Endodermal cell (in vitro differentiated cells): ENCODE results near the gene MBD3. TPM values are rescaled to one million over a fixed set of nuclear protein-coding genes. Genes with fewer than 3 reads are reported as not detected.
A peak's percentile ranks its signal among the peaks of the same experiment; 100 is the strongest.

ENCODE experiments used
- DNase-seq: peaks from one replicate; pipeline ENCODE4 v3.0.0-alpha.2; 2017
- H3K27ac ChIP-seq: 2 replicates; pipeline ENCODE4 v1.5.1; 2013; ENCODE audit warnings: mild to moderate bottlenecking, low read depth, low read length, moderate library complexity
- H3K27me3 ChIP-seq: 2 replicates; pipeline ENCODE4 v1.6.1; 2013; ENCODE audit warnings: mild to moderate bottlenecking, low read length, moderate library complexity; ENCODE audit not compliant: insufficient read depth, control insufficient read depth, poor library complexity, severe bottlenecking
- H3K36me3 ChIP-seq: 2 replicates; pipeline ENCODE4 v1.7.0; 2013; ENCODE audit warnings: mild to moderate bottlenecking, low read length, moderate library complexity; ENCODE audit not compliant: control insufficient read depth, insufficient read depth
- H3K4me1 ChIP-seq: one replicate; pipeline ENCODE4 v1.7.0; 2013; ENCODE audit warnings: low read length; ENCODE audit not compliant: control insufficient read depth, insufficient read depth
- H3K4me3 ChIP-seq: 2 replicates; pipeline ENCODE4 v1.5.1; 2013; ENCODE audit warnings: mild to moderate bottlenecking, low read length, moderate library complexity
- H3K9ac ChIP-seq: 2 replicates; pipeline ENCODE4 v1.6.1; 2013; ENCODE audit warnings: mild to moderate bottlenecking, low read length, moderate library complexity; ENCODE audit not compliant: poor library complexity, severe bottlenecking; ENCODE audit errors: extremely low read depth
- H3K9me3 ChIP-seq: 2 replicates; pipeline ENCODE4 v1.6.1; 2013; ENCODE audit warnings: mild to moderate bottlenecking, low read length, moderate library complexity; ENCODE audit not compliant: control insufficient read depth
- H3K27ac Mint-ChIP-seq: 2 replicates; pipeline ENCODE4 v1.8.0; 2020; ENCODE audit warnings: mixed read lengths
- H3K27me3 Mint-ChIP-seq: 2 replicates; pipeline ENCODE4 v1.8.0; 2021; ENCODE audit warnings: mild to moderate bottlenecking, mixed read lengths; ENCODE audit not compliant: insufficient read depth
- H3K36me3 Mint-ChIP-seq: 2 replicates; pipeline ENCODE4 v1.8.0; 2020; ENCODE audit warnings: low read depth, mixed read lengths
- H3K4me1 Mint-ChIP-seq: 2 replicates; pipeline ENCODE4 v1.8.0; 2020; ENCODE audit warnings: mixed read lengths
- H3K4me3 Mint-ChIP-seq: 2 replicates; pipeline ENCODE4 v1.8.0; 2020; ENCODE audit warnings: mild to moderate bottlenecking, moderate library complexity, mixed read lengths
- H3K9me3 Mint-ChIP-seq: 2 replicates; pipeline ENCODE4 v1.8.0; 2020; ENCODE audit warnings: mild to moderate bottlenecking, mixed read lengths
- CTCF ChIP-seq: fragments of 200-600 bp; sonication (generic); conservative IDR thresholded peaks from 2 replicates; pipeline ENCODE4 v1.5.0; 2021; ENCODE audit warnings: antibody characterized with exemption, mild to moderate bottlenecking
- WGBS, 2 experiments: methylation state at CpG; one replicate each; pipeline versions ENCODE4 v1.1.5 to v1.1.7; 2013; ENCODE audit warnings: missing lambda C conversion rate in 2 of 2, mixed read lengths in 1 of 2; ENCODE audit not compliant: insufficient coverage in 1 of 2, insufficient read length in 1 of 2; 5-methylcytosine and 5-hydroxymethylcytosine counted together
- total RNA-seq, 2 donors: library from RNA; stranded (reverse); fragmentation: NEBNext Ultra II Directional in 1 of 2; extraction: Animal tissue kit (Norgen Biotek cat#: 25700) in 1 of 2; gene quantifications; 2 replicates in 1 of 2; 3 replicates in 1 of 2; pipeline ENCODE4 v1.2.1, GENCODE V29; 2021

The MBD3 gene
- total RNA-seq, 2 donors from 2014 or later = 108 TPM

DNA sequence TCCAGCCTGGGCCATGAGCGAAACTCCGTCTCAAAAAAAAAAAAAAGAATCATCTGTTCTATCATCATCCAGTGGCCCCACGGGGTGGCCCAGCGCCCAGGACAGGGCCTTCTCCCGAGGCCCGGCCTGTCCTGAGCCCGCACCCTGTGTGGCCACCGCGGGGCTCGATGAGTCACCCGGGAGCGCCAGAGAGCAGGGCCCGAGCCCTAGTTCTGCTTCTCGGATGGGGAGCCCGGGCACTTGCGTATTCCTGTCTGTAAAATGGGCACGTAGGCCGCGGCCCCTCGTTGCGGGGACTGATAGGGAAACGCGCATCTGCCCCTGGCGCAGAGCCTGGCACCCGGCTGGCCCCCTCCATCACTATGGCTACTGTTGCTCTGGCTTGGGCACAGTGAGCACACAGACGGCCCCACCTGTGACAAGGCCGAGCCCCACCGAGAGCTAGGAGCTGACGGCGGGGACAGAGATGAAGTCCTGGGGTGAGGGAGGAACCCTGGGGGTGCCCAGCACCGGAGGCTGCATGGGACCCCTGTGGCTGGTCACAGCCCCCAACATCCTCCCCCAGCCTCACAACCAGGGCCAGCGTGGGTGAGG lies 33.8 kb upstream of the MBD3 start:
- Mint-ChIP-seq H3K27me3 (no peaks in the 10 kb centered on the region), H3K4me3 (no peak overlapping the region), H3K9me3 (no peaks in the 10 kb centered on the region), H3K36me3 (peaks cover 35% of the 10 kb centered on the region), H3K4me1 (no peaks in the 10 kb centered on the region), H3K27ac (no peak overlapping the region)
- H3K36me3 ChIP-seq = peaks cover 52% of the 10 kb centered on the region
- no peak for DNase-seq
- 91 to 96% methylated on average over 21 to 32 of the region's 32 CpGs for WGBS, 2 experiments
- H3K9me3 ChIP-seq = no peaks in the 10 kb centered on the region
- no peak overlapping the region for H3K27ac ChIP-seq
- no peaks in the 10 kb centered on the region for H3K27me3 ChIP-seq
- H3K4me1 ChIP-seq = no peaks in the 10 kb centered on the region
- TF ChIP-seq CTCF = no peak
- no peak overlapping the region for H3K9ac ChIP-seq
- H3K4me3 ChIP-seq = no peak overlapping the region

DNA sequence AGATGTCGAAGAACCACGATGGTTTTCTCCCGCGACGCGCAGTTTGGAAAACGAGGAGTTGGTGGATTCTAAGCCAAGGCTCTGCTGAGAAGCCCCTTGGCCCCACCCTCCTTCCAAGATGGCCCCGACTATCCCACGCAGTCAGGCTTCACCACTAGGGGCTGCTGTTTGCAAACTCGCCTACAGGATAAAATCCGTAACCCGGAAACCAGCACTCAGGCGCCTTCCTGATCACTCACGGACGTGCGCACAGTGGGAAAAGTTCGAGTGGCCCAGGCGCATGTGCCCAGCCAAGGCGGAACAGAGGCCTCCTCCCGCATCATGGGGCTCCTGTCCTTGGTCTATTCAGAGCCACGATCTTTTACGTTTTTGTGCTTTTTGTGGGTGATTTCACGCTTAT lies 31.8 kb upstream of the MBD3 start:
- no peaks in the 10 kb centered on the region for H3K27me3 ChIP-seq
- peak; percentile 94 for DNase-seq
- TF ChIP-seq CTCF = peak; percentile 88
- no peaks in the 10 kb centered on the region for H3K9me3 ChIP-seq
- no peak overlapping the region for H3K4me3 Mint-ChIP-seq
- H3K36me3 Mint-ChIP-seq = peaks cover 32% of the 10 kb centered on the region
- no peaks in the 10 kb centered on the region for H3K4me1 Mint-ChIP-seq
- no peak overlapping the region for H3K27ac ChIP-seq
- H3K27ac Mint-ChIP-seq = peak overlapping the region; percentile 13
- peaks cover 52% of the 10 kb centered on the region for H3K36me3 ChIP-seq
- no peaks in the 10 kb centered on the region for H3K4me1 ChIP-seq
- no peaks in the 10 kb centered on the region for H3K27me3 Mint-ChIP-seq
- H3K4me3 ChIP-seq = no peak overlapping the region
- no peak overlapping the region for H3K9ac ChIP-seq
- H3K9me3 Mint-ChIP-seq = no peaks in the 10 kb centered on the region
- 82 to 88% methylated on average over 22 to 23 of the region's 23 CpGs for WGBS, 2 experiments

GRCh38 chr19:1622541-1622940 lies 29.9 kb upstream of the MBD3 start:
- no peaks in the 10 kb centered on the region for H3K27me3 ChIP-seq
- TF ChIP-seq CTCF = no peak
- H3K9ac ChIP-seq = no peak overlapping the region
- Mint-ChIP-seq H3K27me3 (no peaks in the 10 kb centered on the region), H3K4me1 (no peaks in the 10 kb centered on the region), H3K36me3 (peaks cover 47% of the 10 kb centered on the region), H3K4me3 (no peak overlapping the region), H3K27ac (peak overlapping the region; percentile 26), H3K9me3 (no peaks in the 10 kb centered on the region)
- peaks cover 63% of the 10 kb centered on the region for H3K36me3 ChIP-seq
- 92 to 100% methylated on average over 3 to 5 of the region's 5 CpGs for WGBS, 2 experiments
- H3K4me1 ChIP-seq = no peaks in the 10 kb centered on the region
- no peak for DNase-seq
- H3K4me3 ChIP-seq = no peak overlapping the region
- no peak overlapping the region for H3K27ac ChIP-seq
- H3K9me3 ChIP-seq = no peaks in the 10 kb centered on the region
